ENCODE data around the gene MED9.

MED9 gene

DNA sequence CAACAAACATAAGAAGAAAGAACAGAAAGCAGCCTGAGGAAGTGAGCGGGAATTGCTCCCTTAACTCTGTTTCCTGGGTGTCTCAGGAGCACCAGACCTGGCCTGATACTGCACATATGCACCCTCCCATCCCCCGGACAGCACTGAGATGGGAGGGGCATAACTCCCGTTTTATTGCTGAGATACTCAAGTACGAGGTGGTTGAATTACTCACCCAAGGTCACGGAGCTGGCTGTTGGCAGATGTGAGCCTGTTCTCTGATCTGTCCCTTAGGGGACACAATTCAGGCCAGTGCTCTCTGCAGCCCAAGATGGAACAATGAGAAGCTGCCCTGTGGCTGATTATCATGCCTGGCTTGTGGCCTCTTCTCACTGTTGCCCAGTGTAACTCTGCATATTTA, 9.1 kb upstream of the MED9 start:
- TF ChIP-seq, protein P1, sequence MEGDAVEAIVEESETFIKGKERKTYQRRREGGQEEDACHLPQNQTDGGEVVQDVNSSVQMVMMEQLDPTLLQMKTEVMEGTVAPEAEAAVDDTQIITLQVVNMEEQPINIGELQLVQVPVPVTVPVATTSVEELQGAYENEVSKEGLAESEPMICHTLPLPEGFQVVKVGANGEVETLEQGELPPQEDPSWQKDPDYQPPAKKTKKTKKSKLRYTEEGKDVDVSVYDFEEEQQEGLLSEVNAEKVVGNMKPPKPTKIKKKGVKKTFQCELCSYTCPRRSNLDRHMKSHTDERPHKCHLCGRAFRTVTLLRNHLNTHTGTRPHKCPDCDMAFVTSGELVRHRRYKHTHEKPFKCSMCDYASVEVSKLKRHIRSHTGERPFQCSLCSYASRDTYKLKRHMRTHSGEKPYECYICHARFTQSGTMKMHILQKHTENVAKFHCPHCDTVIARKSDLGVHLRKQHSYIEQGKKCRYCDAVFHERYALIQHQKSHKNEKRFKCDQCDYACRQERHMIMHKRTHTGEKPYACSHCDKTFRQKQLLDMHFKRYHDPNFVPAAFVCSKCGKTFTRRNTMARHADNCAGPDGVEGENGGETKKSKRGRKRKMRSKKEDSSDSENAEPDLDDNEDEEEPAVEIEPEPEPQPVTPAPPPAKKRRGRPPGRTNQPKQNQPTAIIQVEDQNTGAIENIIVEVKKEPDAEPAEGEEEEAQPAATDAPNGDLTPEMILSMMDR (conservative IDR thresholded peaks at IDR 0.05), result no peak
- H3K27ac ChIP-seq, result no peak overlapping the region

DNA sequence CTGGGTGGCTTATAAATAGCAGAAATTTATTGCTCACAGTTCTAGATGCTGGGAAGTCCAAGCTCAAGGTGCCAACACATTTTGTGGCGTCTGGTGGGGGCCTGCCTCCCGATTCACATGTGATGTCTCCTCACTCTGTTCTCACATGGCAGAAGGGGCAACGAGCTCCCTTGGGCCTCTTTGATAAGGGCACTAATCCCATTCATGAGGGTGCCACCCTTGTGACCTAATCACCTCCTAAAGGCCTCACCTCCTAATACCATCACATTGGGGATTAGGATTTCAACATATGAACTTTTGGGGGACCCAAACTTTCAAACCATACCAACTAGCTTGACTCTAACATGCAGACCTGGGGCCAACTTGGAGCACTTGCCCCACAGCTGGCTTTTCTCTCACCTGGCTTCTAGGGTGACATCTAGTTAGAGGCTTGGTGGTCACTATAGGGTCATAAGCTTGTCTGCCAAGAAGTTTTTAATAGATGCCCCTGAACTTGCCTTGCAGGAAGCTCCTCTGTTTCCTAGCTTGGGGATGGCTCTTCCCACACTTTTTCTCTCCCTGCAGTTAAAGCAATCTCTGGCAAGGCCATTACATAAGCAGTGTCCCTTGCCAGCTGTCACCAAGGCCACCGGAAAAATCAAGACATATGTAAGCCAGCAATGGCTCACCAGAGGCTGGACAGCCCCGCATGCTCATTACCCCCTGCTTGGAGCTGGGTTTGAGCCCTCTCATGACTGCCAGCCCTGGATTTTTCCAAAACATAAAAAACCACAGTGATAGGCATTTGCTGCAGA, 8.4 kb upstream of the MED9 start:
- H3K27ac ChIP-seq, result no peak overlapping the region
- TF ChIP-seq, protein P1 (conservative IDR thresholded peaks at IDR 0.05), result no peak

DNA sequence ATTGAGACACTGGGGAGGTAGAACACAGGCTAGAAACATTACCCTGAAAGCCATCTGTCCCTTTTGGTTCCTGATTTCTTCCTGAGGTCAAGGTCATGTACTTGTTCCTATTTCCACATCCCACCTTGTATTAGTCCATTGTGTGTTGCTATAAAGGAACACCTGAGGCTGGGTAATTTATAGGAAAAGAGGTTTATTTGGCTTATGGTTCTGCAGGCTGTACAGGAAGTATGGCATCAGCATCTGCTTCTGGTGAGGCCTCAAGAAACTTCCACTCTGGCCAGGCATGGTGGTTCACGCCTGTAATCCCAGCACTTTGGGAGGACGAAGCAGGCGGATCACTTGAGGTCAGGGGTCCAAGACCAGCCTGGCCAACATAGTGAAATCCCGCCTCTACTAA, 7.4 kb upstream of the MED9 start:
- TF ChIP-seq, protein P1 (conservative IDR thresholded peaks at IDR 0.05), result no peak
- no peak overlapping the region for H3K27ac ChIP-seq

DNA sequence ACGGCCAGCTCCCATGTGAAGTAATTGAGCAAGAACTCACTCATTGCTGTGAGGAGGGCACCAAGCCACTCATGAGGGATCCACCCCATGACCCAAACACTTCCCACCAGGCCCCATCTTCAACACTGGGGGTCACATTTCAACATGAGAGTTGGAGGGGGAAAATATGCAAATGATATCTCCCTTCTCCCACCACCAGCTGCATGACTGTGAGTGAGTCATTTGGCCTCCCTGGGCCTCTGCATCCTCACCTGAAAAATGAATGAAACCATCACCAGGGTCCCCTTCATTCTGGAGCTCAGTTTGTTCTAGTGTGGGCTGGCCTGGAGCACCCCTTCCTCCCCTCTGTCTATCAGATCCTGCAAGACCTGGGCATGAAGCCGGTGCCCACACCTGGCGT, 6.8 kb upstream of the MED9 start:
- H3K27ac ChIP-seq, result no peak overlapping the region
- TF ChIP-seq, protein P1 (conservative IDR thresholded peaks at IDR 0.05), result no peak

DNA sequence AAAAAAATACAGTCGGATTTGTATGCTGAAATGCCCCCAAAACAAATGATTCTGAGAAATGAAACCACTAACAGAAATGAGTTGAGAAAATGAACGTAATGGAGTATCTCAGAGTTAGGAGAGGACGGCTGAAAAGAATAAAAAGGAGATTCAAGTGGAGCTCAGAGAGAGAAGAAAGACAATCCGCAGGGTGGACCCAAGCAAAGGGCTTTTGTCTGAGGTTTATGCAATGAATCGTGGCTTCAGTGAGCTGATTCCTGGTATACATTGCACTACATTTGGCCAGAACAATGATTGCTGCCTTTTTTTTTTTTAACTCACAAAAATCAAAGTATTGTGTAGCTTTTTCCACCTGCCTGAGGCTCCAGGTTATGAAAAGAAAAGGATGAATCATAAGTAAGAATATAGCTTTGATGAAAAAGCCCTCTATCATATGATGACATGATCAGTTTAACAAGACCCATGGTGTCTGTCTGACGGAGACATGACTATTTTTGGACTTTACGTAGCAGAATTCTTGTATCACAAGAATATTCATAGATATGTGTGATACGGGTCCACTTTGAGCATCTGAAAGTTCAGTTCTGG, 4.4 kb upstream of the MED9 start:
- no peak overlapping the region for H3K27ac ChIP-seq
- TF ChIP-seq, protein P1 (conservative IDR thresholded peaks at IDR 0.05), result no peak

DNA sequence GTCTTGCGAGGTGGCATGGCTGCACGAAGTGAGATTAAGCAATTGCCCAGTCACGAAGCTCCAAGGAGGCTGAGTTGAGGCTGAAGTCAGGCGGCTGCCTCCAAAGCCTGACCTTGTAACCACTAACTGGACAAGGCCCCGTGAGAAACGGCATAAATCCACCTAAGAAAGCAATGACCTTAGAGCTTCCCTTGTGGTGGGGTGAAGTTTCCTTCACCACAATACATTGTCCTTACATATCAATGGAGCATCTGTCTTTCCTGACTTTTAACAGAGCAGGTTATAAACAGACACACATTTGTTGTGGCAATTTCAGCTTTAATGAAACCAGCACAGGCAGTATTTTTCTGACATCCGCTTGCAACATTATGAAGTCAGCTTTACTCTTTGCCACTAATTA, 2.5 kb upstream of the MED9 start:
- H3K27ac ChIP-seq, result no peak overlapping the region
- TF ChIP-seq, protein P1 (conservative IDR thresholded peaks at IDR 0.05), result no peak

DNA sequence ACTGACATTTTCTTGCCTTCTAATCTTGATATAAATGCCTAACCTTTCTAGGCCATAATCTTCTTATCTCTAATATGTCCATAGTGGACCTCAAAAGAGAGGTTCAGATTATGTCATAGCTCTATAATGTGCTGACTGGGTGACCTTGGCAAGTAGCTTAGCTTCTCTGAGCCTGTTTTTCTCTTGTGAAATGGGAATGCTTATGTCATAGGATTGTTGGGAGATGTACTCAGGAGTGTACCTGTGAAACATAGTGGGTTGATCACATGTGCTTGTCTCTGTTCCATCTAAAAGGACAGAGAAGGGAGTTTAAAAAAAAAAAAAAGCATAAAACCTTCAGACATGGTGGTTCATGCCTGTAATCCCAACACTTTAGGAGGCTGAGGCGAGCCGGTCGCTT, 2.4 kb downstream of the MED9 start:
- TF ChIP-seq, protein P1 (conservative IDR thresholded peaks at IDR 0.05), result no peak
- H3K27ac ChIP-seq, result no peak overlapping the region

Measured in VCaP (cell line).